Activated gamma-delta T cell treated with Interleukin-2 at 50 U/mL for 16 hours (primary cell): Measurements from ENCODE around the gene RPRML.

Experiments used
- DNase-seq: peaks from one replicate; pipeline ENCODE4 v3.0.0-alpha.2; 2020

The RPRML gene

GRCh38 chr17:46943501-46944393 is 35.3 kb downstream of the RPRML start:
- no peak for DNase-seq

DNA sequence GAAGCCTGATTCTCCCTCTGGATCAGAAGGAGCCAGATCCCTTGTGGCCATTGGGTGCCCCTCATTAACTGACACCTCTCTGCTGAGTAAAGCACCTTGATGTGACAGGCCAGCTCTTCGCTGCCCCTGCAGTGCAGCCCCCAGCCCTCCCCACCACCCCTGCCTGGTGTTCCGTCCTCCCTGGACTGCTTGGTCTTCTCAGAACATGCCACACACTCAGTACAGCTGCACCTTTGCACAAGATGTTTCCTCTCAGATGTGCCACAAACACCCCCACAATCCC is 35.9 kb downstream of the RPRML start:
- no peak for DNase-seq

DNA sequence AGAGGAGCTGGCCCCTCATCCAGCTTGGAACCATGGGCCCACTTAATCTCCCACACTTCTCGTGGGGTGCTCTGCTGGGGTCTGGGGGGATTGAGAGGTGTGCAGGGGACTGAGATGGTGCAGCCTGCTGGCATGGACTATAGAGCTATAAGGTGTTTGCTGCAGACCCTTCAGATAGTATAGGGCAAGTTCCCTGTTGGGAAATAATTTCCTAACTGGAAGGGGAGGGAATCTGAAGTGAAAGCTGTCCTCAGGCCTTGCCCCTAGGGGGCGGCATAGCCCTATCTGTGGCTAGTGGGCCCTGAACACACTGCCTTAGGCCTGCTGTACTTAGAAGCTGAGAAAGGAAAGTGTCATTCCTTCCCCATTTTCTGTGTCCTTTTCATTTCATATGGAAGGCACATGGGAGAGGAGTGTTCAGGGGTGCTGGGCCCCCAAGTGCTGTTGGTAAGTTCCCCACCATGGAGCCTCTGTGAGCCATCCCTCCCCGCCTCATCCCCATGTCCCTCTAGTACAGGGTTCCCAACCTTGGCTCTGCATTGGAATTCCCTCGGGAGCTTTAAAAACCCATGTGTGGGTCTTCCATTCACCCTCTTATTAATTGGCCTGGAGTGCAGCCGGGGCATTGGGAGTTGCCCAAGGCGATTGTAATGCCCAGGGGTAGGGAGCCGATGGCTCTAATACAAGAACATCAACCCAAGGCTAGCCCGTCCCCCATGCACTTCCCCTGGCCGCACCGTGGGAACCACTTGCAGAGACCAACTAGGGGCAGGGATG is 36.4 kb downstream of the RPRML start:
- DNase-seq, result peak; percentile 23

- DNase-seq, result peak; percentile 56
These were observed 38.2 kb downstream of the RPRML start for GRCh38 chr17:46940692-46941404.

DNA sequence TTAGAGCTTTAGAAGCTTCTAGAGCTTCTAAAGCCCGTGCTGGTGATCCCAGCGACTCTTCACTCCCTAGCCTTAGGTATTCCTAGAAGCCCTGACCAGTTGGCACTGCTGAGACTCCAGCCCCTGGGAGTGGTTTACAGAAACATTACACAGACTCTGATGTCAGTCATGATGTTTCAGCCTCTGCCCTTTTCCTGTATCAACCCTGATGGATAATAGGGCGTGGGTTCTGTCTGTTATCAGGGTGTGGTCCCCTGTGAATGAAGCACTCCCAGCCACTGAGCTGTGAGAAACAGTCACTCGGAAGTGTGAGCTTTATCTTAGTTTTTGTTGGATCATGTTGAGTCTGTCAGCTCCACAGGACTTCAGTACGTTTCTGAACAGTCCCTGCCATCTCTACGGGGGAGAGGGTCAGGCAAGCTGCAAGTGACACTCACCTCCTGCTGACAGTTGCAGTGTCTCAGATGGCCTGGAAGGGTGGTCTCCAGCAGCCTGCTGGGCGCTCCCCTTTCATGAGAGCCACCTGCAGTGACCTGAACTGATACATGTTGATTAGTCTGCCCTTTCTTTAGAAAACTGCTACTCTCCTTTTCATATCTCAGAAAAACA is 43.3 kb downstream of the RPRML start:
- DNase-seq, result no peak

- no peak for DNase-seq
These were observed 47.5 kb downstream of the RPRML start for GRCh38 chr17:46931596-46931995.

- DNase-seq, result no peak
These were observed 49.0 kb downstream of the RPRML start for GRCh38 chr17:46930051-46930450.

- no peak for DNase-seq
These were observed 49.6 kb downstream of the RPRML start for GRCh38 chr17:46929413-46929812.

GRCh38 chr17:46928467-46929261 is 50.4 kb downstream of the RPRML start:
- no peak for DNase-seq
